PC-9 (cell line): Measurements from ENCODE around the gene SYTL2. TPM values are rescaled to one million over a fixed set of nuclear protein-coding genes. Genes with fewer than 3 reads are reported as not detected.
A peak's percentile ranks its signal among the peaks of the same experiment; 100 is the strongest.

Source experiments
- BruUV-seq: library from RNA; stranded (reverse); fragments of 400-500 nt; replicated peaks from 2 replicates; lab custom pipeline; 2021; lab: Mats Ljungman, UMichigan
- CTCF ChIA-PET: fragments of 300-600 bp; sonication (Branson Sonifier 250); formaldehyde crosslinking; loops from one replicate; lab custom pipeline; 2022; ENCODE audit warnings: antibody characterized with exemption; lab: Charles Lee
- POLR2A ChIA-PET: fragments of 300-600 bp; sonication (Branson Sonifier 250); formaldehyde crosslinking; loops from one replicate; lab custom pipeline; 2022; ENCODE audit warnings: antibody characterized with exemption; ENCODE audit not compliant: unreplicated experiment; lab: Charles Lee
- DNase-seq, 2 experiments: peaks; one replicate each; pipeline versions ENCODE4 v3.0.0 to v3.0.0-alpha.2; 2015 to 2022; ENCODE audit warnings: mixed read lengths in 1 of 2
- H2AFZ ChIP-seq: fragments of 200-600 bp; sonication (generic); 2 replicates; pipeline ENCODE4 v1.8.1; 2017; ENCODE audit warnings: antibody characterized with exemption
- H3F3A ChIP-seq: fragments of 200-600 bp; sonication (generic); 2 replicates; pipeline ENCODE4 v1.8.1; 2017; ENCODE audit warnings: antibody characterized with exemption, mild to moderate bottlenecking, low read depth; ENCODE audit not compliant: insufficient read depth
- H3K27ac ChIP-seq: fragments of 200-600 bp; sonication (generic); 2 replicates; pipeline ENCODE4 v1.6.1; 2016; ENCODE audit warnings: mixed run types
- H3K27me3 ChIP-seq: fragments of 200-600 bp; sonication (generic); 2 replicates; pipeline ENCODE4 v1.6.1; 2016; ENCODE audit warnings: low read depth, mixed run types; ENCODE audit not compliant: insufficient read depth
- H3K36me3 ChIP-seq: fragments of 200-600 bp; sonication (generic); 2 replicates; pipeline ENCODE4 v1.6.1; 2016; ENCODE audit warnings: low read depth, mixed run types
- H3K4me1 ChIP-seq: fragments of 200-600 bp; sonication (generic); replicated peaks from 2 replicates; pipeline ENCODE4 v1.6.1; 2016; ENCODE audit warnings: mixed run types; ENCODE audit not compliant: insufficient read depth
- H3K4me2 ChIP-seq: fragments of 200-600 bp; sonication (generic); 2 replicates; pipeline ENCODE4 v1.6.1; 2017; ENCODE audit warnings: mixed run types
- H3K4me3 ChIP-seq: fragments of 200-600 bp; sonication (generic); 2 replicates; pipeline ENCODE4 v1.6.1; 2016; ENCODE audit warnings: mixed run types
- H3K79me2 ChIP-seq: fragments of 200-600 bp; sonication (generic); 2 replicates; pipeline ENCODE4 v1.6.1; 2017; ENCODE audit warnings: low read depth, mixed run types
- H3K9me2 ChIP-seq: fragments of 200-600 bp; sonication (generic); 2 replicates; pipeline ENCODE4 v1.8.1; 2017; ENCODE audit warnings: mild to moderate bottlenecking; ENCODE audit not compliant: insufficient read depth
- H3K9me3 ChIP-seq: fragments of 200-600 bp; sonication (generic); 2 replicates; pipeline ENCODE4 v1.8.1; 2016; ENCODE audit warnings: low read depth; ENCODE audit not compliant: insufficient read depth
- H4K20me1 ChIP-seq: fragments of 200-600 bp; sonication (generic); 2 replicates; pipeline ENCODE4 v1.8.1; 2017; ENCODE audit not compliant: insufficient read depth
- EZH2 ChIP-seq: fragments of 200-600 bp; sonication (generic); IDR thresholded peaks from 2 replicates; pipeline ENCODE4 v1.8.0; 2017; ENCODE audit warnings: antibody characterized with exemption, low read depth
- intact Hi-C: fragments of 100-400 bp; cut with micrococcal nuclease; formaldehyde crosslinking; loops from one replicate; pipeline ENCODE4 v1.10.0; 2022; ENCODE audit not compliant: unreplicated experiment
- total RNA-seq: library from RNA; stranded (reverse); gene quantifications from 2 replicates; pipeline ENCODE4 v1.2.3, GENCODE V29; 2021
- TF ChIP-seq, protein P1 (sequence below): fragments of 200-600 bp; sonication (generic); conservative IDR thresholded peaks from 2 replicates; pipeline ENCODE4 v1.6.1; 2017; ENCODE audit warnings: mixed run types, antibody characterized with exemption, mild to moderate bottlenecking, moderate library complexity

Gene SYTL2
- total RNA-seq, 1 experiment from 2014 or later, result 13.3 TPM

DNA sequence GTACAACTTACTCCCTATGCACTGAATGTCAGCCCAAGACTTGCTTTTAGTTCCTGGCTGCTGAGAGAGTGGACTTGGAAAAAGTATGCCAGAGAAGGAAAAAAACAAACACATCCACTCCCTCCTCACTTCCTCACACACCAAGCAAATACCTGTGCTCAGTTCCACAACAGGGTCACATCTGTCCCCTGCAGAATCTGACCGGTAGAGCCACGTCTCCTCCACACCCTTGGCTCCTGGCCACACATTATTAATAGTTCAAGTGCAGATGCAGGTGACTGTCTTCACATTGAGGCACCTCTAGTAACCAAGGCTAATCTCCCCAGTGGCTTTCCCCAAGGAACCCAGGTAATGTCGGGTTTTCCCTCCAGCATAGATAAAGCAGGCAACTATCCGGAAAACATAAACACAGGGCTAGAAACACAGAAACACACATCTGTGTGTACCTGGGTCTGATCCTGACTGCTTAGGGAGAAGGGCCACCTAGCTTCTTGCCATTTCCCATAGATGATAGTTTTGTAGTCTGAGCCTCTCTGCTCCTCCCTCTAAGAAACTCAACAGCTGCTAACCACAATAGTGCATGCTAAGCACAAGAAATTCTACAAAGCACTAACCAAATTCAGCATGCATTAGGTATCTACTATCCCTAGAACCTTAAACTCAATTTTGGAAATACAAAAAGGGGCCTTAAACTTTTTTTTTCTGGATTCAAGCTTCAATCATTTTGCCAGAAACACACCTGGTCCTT, 10.2 kb downstream of the SYTL2 start:
- H3K4me1 ChIP-seq, result peaks cover 19% of the 10 kb centered on the region
- H2AFZ ChIP-seq, result no peak overlapping the region
- no peaks in the 10 kb centered on the region for H3K27me3 ChIP-seq
- no peaks in the 10 kb centered on the region for H3K9me2 ChIP-seq
- peaks cover 14% of the 10 kb centered on the region; the same call in 1 of the 2 replicates for H3F3A ChIP-seq
- no peaks in the 10 kb centered on the region for H3K36me3 ChIP-seq
- no peak overlapping the region for H3K4me3 ChIP-seq
- TF ChIP-seq EZH2, result no peak
- TF ChIP-seq, protein P1, sequence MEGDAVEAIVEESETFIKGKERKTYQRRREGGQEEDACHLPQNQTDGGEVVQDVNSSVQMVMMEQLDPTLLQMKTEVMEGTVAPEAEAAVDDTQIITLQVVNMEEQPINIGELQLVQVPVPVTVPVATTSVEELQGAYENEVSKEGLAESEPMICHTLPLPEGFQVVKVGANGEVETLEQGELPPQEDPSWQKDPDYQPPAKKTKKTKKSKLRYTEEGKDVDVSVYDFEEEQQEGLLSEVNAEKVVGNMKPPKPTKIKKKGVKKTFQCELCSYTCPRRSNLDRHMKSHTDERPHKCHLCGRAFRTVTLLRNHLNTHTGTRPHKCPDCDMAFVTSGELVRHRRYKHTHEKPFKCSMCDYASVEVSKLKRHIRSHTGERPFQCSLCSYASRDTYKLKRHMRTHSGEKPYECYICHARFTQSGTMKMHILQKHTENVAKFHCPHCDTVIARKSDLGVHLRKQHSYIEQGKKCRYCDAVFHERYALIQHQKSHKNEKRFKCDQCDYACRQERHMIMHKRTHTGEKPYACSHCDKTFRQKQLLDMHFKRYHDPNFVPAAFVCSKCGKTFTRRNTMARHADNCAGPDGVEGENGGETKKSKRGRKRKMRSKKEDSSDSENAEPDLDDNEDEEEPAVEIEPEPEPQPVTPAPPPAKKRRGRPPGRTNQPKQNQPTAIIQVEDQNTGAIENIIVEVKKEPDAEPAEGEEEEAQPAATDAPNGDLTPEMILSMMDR, result no peak
- H3K27ac ChIP-seq, result no peak overlapping the region
- no peaks in the 10 kb centered on the region; the same call in 1 of the 2 replicates for H3K79me2 ChIP-seq
- ChIA-PET CTCF (interaction anchor here (0.6 kb wide), 1 partner anchor 955 kb away, joined by 3 read pairs; no protein-coding TSS in a partner anchor), POLR2A (no interaction called here)
- intact Hi-C loops, result no loop called here
- DNase-seq, result peak in 1 of 2 experiments; percentile 10
- no peaks in the 10 kb centered on the region for H3K9me3 ChIP-seq
- no peak overlapping the region for H3K4me2 ChIP-seq
- no TSS peak for BruUV-seq
- no peaks in the 10 kb centered on the region for H4K20me1 ChIP-seq

- H3K27me3 ChIP-seq, result no peaks in the 10 kb centered on the region
- no peaks in the 10 kb centered on the region for H3K9me2 ChIP-seq
- H3K4me2 ChIP-seq, result no peak overlapping the region
- H3K9me3 ChIP-seq, result no peaks in the 10 kb centered on the region
- DNase-seq, result no peak
- no peak overlapping the region for H2AFZ ChIP-seq
- no peak overlapping the region for H3K27ac ChIP-seq
- H3K4me3 ChIP-seq, result no peak overlapping the region
- no peaks in the 10 kb centered on the region; the same call in 1 of the 2 replicates for H3K79me2 ChIP-seq
- no peaks in the 10 kb centered on the region for H4K20me1 ChIP-seq
- POLR2A ChIA-PET, result no interaction called here
- CTCF ChIA-PET, result no interaction called here
- H3K36me3 ChIP-seq, result no peaks in the 10 kb centered on the region
- TF ChIP-seq, protein P1, result no peak
- TF ChIP-seq EZH2, result no peak
- BruUV-seq, result no TSS peak
- peaks cover 20% of the 10 kb centered on the region; the same call in 1 of the 2 replicates for H3F3A ChIP-seq
- intact Hi-C loops, result no loop called here
- peaks cover 30% of the 10 kb centered on the region for H3K4me1 ChIP-seq
Measured at GRCh38 chr11:85799142-85799541, 11.8 kb downstream of the SYTL2 start.

DNA sequence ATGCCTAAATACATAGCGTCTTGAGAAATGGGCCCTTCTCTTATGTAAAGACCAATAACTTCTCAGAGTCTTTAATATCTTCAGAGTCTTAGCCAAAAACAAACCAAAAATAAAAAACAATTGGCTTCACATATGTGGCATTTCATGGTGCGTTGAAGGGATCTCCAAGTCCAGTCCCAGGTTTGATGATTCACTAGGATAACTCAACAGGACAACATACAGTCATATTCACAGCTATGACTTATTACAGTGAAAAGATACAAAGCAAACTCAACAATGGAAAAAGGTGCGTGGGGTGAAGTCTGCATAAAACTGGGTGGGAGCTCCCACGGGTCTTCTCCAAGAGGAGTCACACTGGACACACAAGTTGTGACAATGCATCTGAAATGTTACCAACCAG, 12.6 kb downstream of the SYTL2 start:
- no peaks in the 10 kb centered on the region for H3K27me3 ChIP-seq
- H3K9me3 ChIP-seq, result no peaks in the 10 kb centered on the region
- no TSS peak for BruUV-seq
- intact Hi-C loops, result no loop called here
- no peak overlapping the region for H3K4me3 ChIP-seq
- no peak overlapping the region for H2AFZ ChIP-seq
- no peaks in the 10 kb centered on the region for H4K20me1 ChIP-seq
- no peak for TF ChIP-seq EZH2
- TF ChIP-seq, protein P1, result no peak
- no peak overlapping the region for H3K4me2 ChIP-seq
- POLR2A ChIA-PET, result no interaction called here
- peaks cover 30% of the 10 kb centered on the region for H3K4me1 ChIP-seq
- H3K79me2 ChIP-seq, result no peaks in the 10 kb centered on the region; the same call in 1 of the 2 replicates
- CTCF ChIA-PET, result no interaction called here
- peaks cover 16% of the 10 kb centered on the region; the same call in 1 of the 2 replicates for H3F3A ChIP-seq
- H3K9me2 ChIP-seq, result no peaks in the 10 kb centered on the region
- no peaks in the 10 kb centered on the region for H3K36me3 ChIP-seq
- DNase-seq, result no peak
- H3K27ac ChIP-seq, result no peak overlapping the region
